Eye (tissue), 1 donor: ENCODE measurements around the gene JOSD2.

Experiments
- DNase-seq: peaks from one replicate; pipeline ENCODE4 v3.0.0-alpha.2; 2015

Gene JOSD2

GRCh38 chr19:50492303-50493052, 18.5 kb downstream of the JOSD2 start:
- peak; percentile 51 for DNase-seq

DNA sequence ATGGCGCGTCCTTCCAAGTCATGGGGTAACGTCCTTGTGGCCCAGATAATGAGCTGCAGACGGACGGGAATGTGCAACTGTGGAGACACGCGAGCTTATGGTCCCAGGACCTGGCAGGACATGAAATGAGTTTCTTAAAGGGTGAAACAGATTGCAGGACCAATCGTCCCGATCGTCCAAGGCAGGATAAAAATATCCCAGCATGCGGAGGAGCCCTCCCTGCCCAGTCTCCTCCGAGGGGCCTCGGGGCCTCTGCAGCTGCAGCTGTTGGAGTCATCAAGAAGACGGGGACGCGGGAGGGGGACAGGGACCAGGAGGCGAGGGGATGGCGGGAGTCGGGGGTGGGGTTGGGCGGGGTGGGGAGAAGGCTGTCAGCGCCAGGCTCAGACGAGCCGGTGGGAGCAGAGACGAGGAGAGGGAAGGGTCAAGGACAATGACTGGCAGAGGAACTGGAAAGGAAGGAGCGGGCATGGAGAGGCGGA, 20.0 kb downstream of the JOSD2 start:
- no peak for DNase-seq

- DNase-seq = no peak
These were observed 20.6 kb downstream of the JOSD2 start for GRCh38 chr19:50490411-50490811.

GRCh38 chr19:50489461-50490011, 21.5 kb downstream of the JOSD2 start:
- no peak for DNase-seq

DNA sequence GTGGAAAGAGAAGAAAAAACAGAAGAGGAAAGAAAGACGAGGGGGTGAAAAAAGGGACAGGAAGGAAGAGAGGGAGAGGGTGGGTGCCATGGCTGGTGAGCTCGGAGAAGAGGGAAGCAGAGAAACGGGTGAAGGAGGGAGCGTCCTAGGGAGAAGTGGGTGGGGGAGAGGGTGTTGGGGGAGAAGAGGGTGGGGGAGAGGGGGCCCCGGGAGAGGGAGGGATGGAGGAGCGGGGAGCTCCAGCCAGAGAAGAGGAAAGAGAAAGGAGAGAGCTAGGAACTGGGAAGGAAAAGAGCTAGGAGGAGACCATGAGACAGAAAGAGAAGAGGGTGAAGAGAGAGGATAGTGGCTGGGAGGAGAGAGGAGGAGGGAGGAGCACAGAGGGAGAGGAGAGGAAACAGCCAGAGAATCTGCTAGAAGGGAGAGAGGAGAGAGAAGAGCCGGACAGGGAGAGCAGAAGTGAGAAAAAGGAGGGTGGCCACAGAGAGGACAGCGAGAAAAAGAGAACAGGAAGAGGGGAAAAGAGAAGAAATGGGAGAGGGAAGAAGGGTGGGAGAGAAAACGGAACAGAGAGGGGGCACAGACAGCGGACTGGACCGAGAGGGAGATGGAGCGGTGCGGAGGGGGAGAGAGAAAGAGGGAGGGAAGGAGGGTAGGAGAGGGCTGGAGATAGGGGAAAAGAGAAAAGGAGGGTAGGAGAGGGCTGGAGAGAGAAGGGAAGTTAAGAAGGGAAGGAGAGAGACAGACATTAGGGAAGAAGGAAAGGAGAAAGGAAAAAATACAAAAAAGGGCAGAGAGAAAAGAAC, 22.4 kb downstream of the JOSD2 start:
- no peak for DNase-seq

- DNase-seq = peak; percentile 61
These were observed 24.0 kb downstream of the JOSD2 start for GRCh38 chr19:50486823-50487515.

DNA sequence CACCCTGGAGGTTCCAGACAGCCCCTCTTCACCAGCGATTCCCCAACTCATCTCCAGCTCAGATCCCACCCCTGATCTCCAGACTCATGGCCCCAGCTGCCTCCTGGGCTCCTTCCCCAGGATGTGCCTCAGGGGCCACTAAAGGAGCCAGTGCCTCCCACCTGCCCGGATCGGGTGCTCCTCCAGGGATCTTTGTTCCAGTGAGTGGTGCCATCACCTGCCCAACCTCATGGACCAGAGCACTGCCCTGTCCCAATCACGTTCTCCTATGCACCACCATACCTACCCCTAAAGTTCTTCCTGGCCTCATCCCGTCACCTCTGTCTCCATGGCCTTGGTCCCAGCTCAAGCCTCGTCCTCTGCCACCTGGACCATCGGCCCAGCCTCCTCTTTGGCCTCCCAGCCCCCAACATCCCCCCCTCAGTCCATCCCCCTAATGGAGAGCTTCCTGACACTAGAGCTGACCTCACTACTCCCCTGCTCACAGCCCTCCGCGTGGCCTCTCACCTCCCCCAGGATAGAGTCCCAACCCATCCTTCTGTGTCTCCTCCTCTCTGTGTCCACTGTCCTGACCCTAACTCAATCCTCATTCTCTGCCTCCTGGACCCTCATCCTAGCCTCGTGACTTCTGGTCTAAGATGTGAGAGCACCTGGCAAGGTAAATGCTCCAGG, 25.6 kb downstream of the JOSD2 start:
- no peak for DNase-seq

DNA sequence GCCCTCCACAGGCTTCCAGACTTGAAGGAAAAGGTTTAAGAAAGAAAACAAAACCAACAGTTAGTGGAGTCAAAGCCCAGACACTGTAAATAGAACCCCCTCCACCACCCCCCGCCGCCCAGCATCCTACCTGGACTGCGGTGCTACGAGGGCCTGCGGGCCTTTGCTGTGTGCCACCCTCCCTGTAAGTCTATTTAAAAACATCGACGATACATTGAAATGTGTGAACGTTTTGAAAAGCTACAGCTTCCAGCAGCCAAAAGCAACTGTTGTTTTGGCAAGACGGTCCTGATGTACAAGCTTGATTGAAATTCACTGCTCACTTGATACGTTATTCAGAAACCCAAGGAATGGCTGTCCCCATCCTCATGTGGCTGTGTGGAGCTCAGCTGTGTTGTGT, 28.1 kb downstream of the JOSD2 start:
- no peak for DNase-seq

DNA sequence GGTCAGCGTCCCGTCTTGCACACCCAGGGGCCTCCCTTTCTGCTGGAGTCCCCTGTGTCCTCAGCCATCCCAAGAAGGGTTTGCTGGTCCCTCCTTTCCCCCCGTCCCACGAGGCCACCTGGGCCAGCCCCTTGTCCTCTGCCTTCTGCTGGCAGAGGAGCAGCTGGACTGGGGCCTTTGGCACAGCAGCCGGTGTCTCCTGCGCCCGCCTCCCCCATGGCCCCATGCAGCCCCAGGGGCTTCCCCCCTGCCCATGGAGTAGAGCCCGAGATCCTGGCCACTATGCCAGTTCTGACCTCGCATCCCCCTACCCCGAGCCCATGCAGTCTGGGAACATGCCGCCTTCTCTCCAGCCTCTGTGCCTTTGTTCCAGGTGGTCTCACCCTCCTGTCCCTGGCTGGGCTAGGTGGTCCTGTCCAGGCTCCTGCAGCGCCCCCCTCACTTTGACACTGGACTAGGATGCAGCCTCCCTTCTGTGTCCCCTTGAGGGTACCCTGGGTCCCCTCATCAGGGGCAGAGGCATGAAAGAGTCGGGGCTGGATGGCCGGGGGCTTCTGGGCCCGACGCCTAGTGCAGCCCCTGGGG, 28.6 kb downstream of the JOSD2 start:
- no peak for DNase-seq

DNA sequence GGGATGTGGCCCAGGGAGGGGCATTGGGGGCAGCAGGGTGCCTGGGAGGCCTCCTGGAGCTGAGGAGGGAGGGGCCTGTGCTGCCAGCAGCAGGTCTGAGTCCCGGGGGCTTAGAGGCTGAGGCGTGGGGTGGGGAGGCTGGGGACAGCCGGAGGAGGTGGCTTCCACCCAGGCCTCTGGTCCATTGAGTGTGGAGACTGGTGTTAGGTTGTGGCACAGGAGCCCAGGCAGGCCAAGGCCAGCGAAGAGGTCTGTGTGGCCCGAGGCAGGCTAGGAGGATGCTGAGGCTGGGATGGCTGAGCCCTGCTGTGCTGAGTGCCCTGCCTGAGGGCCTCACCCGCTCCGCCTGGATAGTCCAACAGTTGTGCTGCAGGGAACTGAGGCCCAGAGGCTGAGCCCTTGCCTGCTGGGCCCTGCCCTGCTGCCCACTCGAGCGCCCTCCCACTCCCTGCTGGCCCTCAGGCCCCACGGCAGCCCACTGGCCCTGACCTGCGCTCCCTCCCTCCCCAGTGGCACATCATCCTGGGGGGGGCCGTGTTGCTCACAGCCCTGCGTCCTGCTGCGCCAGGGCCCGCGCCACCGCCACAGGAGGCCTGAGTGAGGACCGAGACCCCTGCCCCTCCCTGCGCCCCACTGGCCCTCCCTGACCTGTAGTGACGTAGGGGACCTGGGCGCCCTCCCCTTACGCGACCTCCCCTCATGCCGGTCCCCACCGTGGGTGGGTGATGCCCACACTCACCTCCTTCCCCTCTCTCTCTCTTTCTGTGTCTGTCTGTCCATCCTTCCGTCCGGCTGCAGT, 29.4 kb downstream of the JOSD2 start:
- no peak for DNase-seq

GRCh38 chr19:50480281-50481111, 30.5 kb downstream of the JOSD2 start:
- no peak for DNase-seq

DNA sequence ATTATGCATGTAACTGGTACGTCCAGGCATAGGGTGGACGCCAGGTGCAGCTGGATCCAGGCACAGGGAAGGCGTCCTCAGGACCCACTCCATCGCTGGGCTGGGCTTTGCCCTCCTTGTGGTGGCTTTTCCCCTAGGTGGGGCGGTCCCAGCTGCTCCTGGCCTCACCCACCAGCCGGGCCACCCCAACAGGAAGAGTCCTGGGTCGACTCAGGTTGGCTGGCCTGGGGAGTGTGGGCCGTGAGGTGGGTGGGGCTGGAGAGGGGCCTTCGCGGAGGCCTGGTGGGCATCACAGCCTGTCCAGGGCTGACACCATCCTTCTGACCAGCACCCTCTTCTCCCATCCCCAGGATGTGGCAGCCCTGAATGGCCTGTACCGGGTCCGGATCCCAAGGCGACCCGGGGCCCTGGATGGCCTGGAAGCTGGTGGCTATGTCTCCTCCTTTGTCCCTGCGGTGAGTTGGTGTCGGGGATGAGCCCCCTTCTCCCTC, 31.2 kb downstream of the JOSD2 start:
- DNase-seq = no peak

DNA sequence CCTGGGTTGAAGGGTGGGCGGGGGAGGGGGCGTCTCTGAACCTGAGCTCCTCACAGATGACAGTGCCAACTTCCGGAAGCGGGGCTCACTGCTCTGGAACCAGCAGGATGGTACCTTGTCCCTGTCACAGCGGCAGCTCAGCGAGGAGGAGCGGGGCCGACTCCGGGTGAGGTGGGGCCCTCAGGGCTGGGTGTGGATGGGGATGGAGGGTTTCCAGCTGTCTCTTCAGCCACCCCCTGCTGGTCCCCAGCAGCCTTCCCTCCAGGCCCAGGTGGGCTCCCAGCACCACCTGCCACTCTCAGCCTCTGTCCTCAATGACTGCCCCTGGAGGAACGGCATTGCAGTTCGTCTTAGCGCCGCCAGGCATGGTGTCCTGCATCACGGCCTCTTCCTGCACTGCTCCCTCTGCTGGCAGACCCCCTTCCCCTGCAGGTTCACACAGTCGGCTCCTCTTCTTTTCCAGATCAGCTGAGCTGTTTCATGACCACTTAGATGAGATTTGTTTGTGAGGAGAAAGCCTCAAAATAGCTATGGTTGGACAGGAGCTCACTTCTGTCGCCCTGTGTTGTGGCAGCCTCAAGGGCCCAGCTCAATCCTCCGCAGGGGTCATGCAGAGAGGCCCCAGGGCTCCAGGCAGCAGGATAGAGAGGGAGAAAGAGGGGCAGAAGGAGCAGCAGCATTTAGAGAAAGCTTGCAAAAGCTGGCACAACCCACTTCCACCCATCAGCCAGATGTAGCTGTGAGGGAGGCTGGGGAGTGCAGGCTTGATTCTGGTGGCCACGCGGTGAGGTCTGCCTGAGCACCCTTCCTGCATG, 31.9 kb downstream of the JOSD2 start:
- no peak for DNase-seq

- DNase-seq = no peak
These were observed 33.1 kb downstream of the JOSD2 start for GRCh38 chr19:50477751-50478515.

GRCh38 chr19:50476907-50477238, 34.1 kb downstream of the JOSD2 start:
- no peak for DNase-seq

DNA sequence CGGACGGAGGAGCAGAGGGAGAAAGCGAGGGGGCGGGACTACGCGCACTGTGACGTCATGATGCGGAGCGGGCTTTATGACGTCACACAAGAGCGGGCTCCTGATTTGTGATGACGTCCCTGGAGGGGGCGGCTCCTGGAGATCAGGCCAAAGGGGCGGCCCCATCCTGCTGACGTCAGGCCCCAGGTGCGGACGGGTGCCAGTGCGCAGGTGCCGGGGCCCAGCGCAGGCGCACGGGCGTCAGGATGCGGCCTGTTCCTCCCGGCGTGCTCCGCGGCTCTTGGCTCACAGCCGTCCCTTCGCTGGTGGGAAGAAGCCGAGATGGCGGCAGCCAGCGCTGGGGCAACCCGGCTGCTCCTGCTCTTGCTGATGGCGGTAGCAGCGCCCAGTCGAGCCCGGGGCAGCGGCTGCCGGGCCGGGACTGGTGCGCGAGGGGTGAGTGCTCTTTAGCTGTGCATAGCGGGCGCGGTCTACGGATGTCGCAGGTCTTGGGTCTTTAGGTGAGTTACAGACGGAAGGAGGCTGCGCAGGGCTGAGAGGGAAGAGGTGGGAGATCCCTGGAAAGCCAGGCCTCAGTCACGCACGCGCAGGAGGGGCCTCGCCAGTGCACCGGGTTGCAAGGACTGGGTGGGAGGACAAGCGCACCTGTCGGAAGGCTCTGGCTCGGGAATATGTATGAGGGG, 34.6 kb downstream of the JOSD2 start, which contains the start of the genes EMC10 and GARIN5A:
Gene EMC10 (plus strand): TSS at position 284 of the 683 bp plus-strand sequence. CDS start 38 bp downstream, at position 322.
Gene GARIN5A (minus strand): TSS at position 625 of the 683 bp plus-strand sequence. CDS start 460 bp downstream, at position 165.
- peak; percentile 98 for DNase-seq

DNA sequence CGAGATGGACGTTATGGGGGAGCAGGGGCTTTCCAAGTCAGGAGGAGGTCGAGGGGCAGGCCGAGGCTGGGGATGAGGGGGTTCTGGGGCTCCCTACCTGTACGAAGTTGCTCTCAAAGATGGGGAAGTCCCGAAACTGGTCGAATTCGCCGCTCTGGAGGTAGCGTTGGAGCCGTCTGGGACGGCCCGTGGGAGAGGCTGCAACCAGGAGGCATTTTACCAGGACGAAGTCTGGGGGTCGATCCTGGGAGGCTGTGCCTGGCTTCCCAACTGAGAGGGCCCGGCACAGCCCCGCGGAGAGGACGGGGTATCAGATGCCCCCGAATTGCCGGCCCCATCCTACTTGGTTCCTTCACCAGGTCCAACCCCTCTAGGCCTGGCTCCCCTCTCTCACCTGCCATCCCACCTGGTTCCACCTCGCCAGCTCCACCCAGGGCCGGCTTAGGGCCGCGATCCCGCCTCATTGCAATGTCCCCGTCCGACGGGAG, 35.2 kb downstream of the JOSD2 start:
- DNase-seq = no peak
